GM19463 (cell line): ENCODE results near the gene HOXD10.

Source experiments
- ATAC-seq: cut with Tn5 transposase; IDR thresholded peaks from one replicate; pipeline ENCODE4 v1.9.1; 2021; ENCODE audit warnings: mild to moderate bottlenecking, moderate library complexity; ENCODE audit not compliant: unreplicated experiment

Gene HOXD10

GRCh38 chr2:176160986-176161824, 44.6 kb downstream of the HOXD10 start:
- no peak for ATAC-seq

- ATAC-seq = no peak
Measured at GRCh38 chr2:176161825-176162626, 45.4 kb downstream of the HOXD10 start.

- no peak for ATAC-seq
Measured at GRCh38 chr2:176162911-176163671, 46.5 kb downstream of the HOXD10 start.

DNA sequence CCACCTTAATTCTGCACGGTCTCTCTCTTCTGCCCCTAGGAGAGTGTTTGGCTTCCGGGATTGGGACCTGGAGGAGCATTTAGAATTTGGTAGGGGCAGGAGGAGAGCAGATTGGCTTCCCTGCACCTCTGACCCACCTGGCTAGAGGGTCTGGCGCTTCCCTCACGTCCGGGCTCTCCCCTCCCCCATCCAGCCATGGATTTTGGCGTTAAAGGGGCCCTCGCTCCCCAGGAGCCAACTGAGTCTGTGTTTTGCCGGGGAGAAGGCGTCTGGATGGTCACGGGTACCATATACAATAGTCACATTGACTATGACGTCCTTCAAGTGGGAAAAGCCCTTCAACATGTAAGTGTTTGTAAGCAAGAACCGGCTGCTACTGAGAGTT, 47.1 kb downstream of the HOXD10 start:
- no peak for ATAC-seq

- ATAC-seq = no peak
Measured at GRCh38 chr2:176164201-176164600, 47.6 kb downstream of the HOXD10 start.

DNA sequence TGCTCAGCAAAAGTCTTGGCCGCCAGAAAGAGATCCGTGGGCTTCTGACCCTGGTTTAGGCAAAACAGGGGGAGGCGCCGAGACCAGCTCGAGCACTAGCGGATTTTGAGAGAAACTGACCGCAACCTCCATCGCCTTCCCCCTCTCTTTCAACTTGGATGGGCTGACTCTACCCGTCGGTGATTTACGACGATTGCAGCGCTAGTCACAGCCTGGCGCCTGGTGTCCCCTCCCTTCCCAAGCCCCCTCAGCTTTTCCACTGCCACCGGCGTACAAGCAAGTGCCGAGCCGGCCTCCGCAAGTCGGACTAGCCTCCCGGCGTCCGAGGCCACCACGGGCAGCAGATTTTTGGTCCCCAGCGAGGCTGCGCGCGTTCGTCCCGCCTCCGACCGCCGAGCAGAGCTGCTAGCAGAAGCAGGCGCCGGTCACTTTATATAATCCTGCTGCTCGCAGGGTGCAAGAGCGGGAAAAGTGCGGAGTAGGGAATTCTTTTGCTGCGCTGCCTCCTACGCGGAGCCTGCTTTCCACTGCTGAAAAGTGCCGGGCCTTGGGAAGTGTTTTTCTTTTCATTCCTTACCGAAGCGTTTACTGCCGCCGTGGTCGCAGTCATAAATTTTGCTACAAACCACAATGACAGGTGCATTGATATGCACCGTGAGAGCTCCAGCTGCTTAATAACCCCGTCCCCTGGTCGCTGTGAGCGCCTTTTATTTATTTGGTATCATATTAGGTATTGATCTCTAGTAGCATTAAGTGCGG, 48.2 kb downstream of the HOXD10 start:
- no peak for ATAC-seq

- no peak for ATAC-seq
Measured at GRCh38 chr2:176165370-176166050, 48.9 kb downstream of the HOXD10 start.

DNA sequence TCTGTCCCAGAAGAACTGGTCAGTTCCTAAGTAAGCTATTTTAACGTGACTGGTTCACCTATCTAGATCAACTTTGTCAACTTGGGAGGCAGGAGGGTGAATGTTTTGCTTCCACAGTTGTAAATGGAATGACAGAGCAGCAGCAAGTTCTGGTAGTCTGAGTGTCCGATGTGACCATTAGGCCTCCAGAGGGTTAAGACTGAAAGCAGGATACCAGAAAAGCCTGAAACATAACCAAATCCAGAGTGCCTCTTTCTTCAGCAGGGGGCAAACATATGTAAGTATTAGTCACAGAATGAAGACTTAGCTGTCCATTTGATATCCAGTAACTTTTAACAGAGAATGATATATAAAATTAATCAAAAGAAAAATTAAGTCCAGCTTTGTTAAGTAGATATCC, 49.7 kb downstream of the HOXD10 start:
- no peak for ATAC-seq

GRCh38 chr2:176167398-176167797, 50.8 kb downstream of the HOXD10 start:
- ATAC-seq = no peak

GRCh38 chr2:176169181-176169580, 52.6 kb downstream of the HOXD10 start:
- no peak for ATAC-seq
